ENCODE data around the gene PCDHGB5. TPM values are rescaled to one million over a fixed set of nuclear protein-coding genes. Genes with fewer than 3 reads are reported as not detected.

Gene PCDHGB5
- total and polyA plus RNA-seq, 4 donors = 17.5 to 33.5 (median 22.1) TPM

- 29% methylated on average over 14 of the region's 15 CpGs for WGBS (ENCODE audit: insufficient coverage)
- Histone ChIP-seq H3K36me3 (ENCODE audit: control insufficient read depth, insufficient read depth, low read length) (peaks cover 9% of the 10 kb centered on the region), H3K4me1 (ENCODE audit: control insufficient read depth, insufficient read depth, low read length) (peaks cover 5% of the 10 kb centered on the region), H3K27me3 (ENCODE audit: control insufficient read depth, insufficient read depth, low read length) (no peaks in the 10 kb centered on the region), H3K27ac (ENCODE audit: low read depth, low read length) (no peak overlapping the region), H3K4me3 (ENCODE audit: low read depth, low read length) (no peak overlapping the region), H3K9me3 (ENCODE audit: control insufficient read depth, insufficient read depth, low read length) (peaks cover 55% of the 10 kb centered on the region)
- DNase-seq (ENCODE audit: low read depth in 4 of 6, low spot score in 6 of 6) = no peak
These were observed 37.1 kb upstream of the PCDHGB5 start for GRCh38 chr5:141360685-141361084.

- Histone ChIP-seq H3K36me3 (ENCODE audit: control insufficient read depth, insufficient read depth, low read length) (peaks cover 3% of the 10 kb centered on the region), H3K4me1 (ENCODE audit: control insufficient read depth, insufficient read depth, low read length) (peaks cover 5% of the 10 kb centered on the region), H3K9me3 (ENCODE audit: control insufficient read depth, insufficient read depth, low read length) (peaks cover 50% of the 10 kb centered on the region), H3K27me3 (ENCODE audit: control insufficient read depth, insufficient read depth, low read length) (no peaks in the 10 kb centered on the region), H3K4me3 (ENCODE audit: low read depth, low read length) (no peak overlapping the region), H3K27ac (ENCODE audit: low read depth, low read length) (no peak overlapping the region)
- no peak for DNase-seq (ENCODE audit: low read depth in 4 of 6, low spot score in 6 of 6)
These were observed 35.0 kb upstream of the PCDHGB5 start for GRCh38 chr5:141362719-141363118.

- WGBS (ENCODE audit: insufficient coverage) = 10% methylated on average over 28 of the region's 34 CpGs
- H3K4me1 ChIP-seq (ENCODE audit: control insufficient read depth, insufficient read depth, low read length) = peaks cover 5% of the 10 kb centered on the region
- H3K4me3 ChIP-seq (ENCODE audit: low read depth, low read length) = no peak within 1 kb of the TSS
- peaks cover 3% of the 10 kb centered on the region for H3K36me3 ChIP-seq (ENCODE audit: control insufficient read depth, insufficient read depth, low read length)
- H3K27me3 ChIP-seq (ENCODE audit: control insufficient read depth, insufficient read depth, low read length) = no peaks in the 10 kb centered on the region
- H3K27ac ChIP-seq (ENCODE audit: low read depth, low read length) = no peak within 1 kb of the TSS
- DNase-seq (ENCODE audit: low read depth in 4 of 6, low spot score in 6 of 6) = peak in 2 of 6 donors; percentile 29 to 37
- H3K9me3 ChIP-seq (ENCODE audit: control insufficient read depth, insufficient read depth, low read length) = peaks cover 45% of the 10 kb centered on the region
These were observed 33.6 kb upstream of the PCDHGB5 start, which contains the start of gene PCDHGA5 for GRCh38 chr5:141363952-141364660. TSS of gene PCDHGA5 (plus strand) at chr5:141364162. CDS start at chr5:141364331, 169 bp downstream.

DNA sequence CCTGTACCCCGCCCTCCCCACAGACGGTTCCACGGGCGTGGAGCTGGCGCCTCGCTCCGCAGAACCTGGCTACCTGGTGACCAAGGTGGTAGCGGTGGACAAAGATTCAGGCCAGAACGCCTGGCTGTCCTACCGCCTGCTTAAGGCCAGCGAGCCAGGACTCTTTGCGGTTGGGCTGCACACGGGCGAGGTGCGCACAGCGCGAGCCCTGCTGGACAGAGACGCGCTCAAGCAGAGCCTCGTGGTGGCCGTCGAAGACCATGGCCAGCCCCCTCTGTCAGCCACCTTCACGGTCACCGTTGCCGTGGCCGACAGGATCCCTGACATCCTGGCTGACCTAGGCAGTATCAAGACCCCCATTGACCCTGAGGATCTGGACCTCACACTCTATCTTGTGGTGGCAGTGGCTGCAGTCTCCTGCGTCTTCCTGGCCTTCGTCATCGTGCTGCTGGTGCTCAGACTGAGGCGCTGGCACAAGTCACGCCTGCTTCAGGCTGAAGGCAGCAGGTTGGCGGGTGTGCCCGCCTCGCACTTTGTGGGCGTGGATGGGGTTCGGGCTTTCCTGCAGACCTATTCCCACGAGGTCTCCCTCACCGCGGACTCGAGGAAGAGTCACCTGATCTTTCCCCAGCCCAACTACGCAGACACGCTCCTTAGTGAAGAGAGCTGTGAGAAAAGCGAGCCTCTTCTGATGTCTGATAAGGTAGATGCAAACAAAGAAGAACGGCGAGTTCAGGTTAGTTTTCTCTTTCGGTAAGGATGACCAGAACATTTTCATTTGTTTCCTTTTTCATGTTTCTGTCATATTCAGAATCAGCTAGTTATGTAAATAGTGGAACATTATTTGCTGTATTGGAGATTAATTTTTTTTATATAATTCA lies 31.5 kb upstream of the PCDHGB5 start:
- Histone ChIP-seq H3K27ac (ENCODE audit: low read depth, low read length) (no peak overlapping the region), H3K36me3 (ENCODE audit: control insufficient read depth, insufficient read depth, low read length) (peaks cover 3% of the 10 kb centered on the region), H3K9me3 (ENCODE audit: control insufficient read depth, insufficient read depth, low read length) (peaks cover 37% of the 10 kb centered on the region), H3K4me3 (ENCODE audit: low read depth, low read length) (no peak overlapping the region), H3K27me3 (ENCODE audit: control insufficient read depth, insufficient read depth, low read length) (no peaks in the 10 kb centered on the region), H3K4me1 (ENCODE audit: control insufficient read depth, insufficient read depth, low read length) (peaks cover 5% of the 10 kb centered on the region)
- no peak for DNase-seq (ENCODE audit: low read depth in 4 of 6, low spot score in 6 of 6)
- 26% methylated on average over 35 of the region's 46 CpGs for WGBS (ENCODE audit: insufficient coverage)

- DNase-seq (ENCODE audit: low read depth in 4 of 6, low spot score in 6 of 6) = peak in 2 of 6 donors; percentile 22 to 29
- Histone ChIP-seq H3K27me3 (ENCODE audit: control insufficient read depth, insufficient read depth, low read length) (no peaks in the 10 kb centered on the region), H3K4me1 (ENCODE audit: control insufficient read depth, insufficient read depth, low read length) (peaks cover 12% of the 10 kb centered on the region), H3K9me3 (ENCODE audit: control insufficient read depth, insufficient read depth, low read length) (peaks cover 48% of the 10 kb centered on the region), H3K36me3 (ENCODE audit: control insufficient read depth, insufficient read depth, low read length) (peaks cover 10% of the 10 kb centered on the region), H3K27ac (ENCODE audit: low read depth, low read length) (no peak within 1 kb of the TSS), H3K4me3 (ENCODE audit: low read depth, low read length) (no peak within 1 kb of the TSS)
- WGBS (ENCODE audit: insufficient coverage) = 18% methylated on average over 30 of the region's 32 CpGs
These were observed 27.5 kb upstream of the PCDHGB5 start, which contains the start of gene PCDHGB3 for GRCh38 chr5:141369994-141370848. TSS of gene PCDHGB3 (plus strand) at chr5:141370242. CDS start at chr5:141370395, 153 bp downstream.

GRCh38 chr5:141371572-141372475 lies 25.9 kb upstream of the PCDHGB5 start:
- DNase-seq (ENCODE audit: low read depth in 4 of 6, low spot score in 6 of 6) = no peak
- Histone ChIP-seq H3K4me3 (ENCODE audit: low read depth, low read length) (no peak overlapping the region), H3K4me1 (ENCODE audit: control insufficient read depth, insufficient read depth, low read length) (peaks cover 12% of the 10 kb centered on the region), H3K36me3 (ENCODE audit: control insufficient read depth, insufficient read depth, low read length) (peaks cover 19% of the 10 kb centered on the region), H3K27ac (ENCODE audit: low read depth, low read length) (no peak overlapping the region), H3K9me3 (ENCODE audit: control insufficient read depth, insufficient read depth, low read length) (peaks cover 51% of the 10 kb centered on the region), H3K27me3 (ENCODE audit: control insufficient read depth, insufficient read depth, low read length) (no peaks in the 10 kb centered on the region)
- WGBS (ENCODE audit: insufficient coverage) = 22% methylated on average over 69 of the region's 69 CpGs

GRCh38 chr5:141373673-141374317 lies 24.0 kb upstream of the PCDHGB5 start, which contains the start of gene PCDHGA6:
TSS of gene PCDHGA6 (plus strand) at chr5:141373891. CDS start at chr5:141374084, 193 bp downstream.
- WGBS (ENCODE audit: insufficient coverage) = 10% methylated on average over 27 of the region's 27 CpGs
- Histone ChIP-seq H3K36me3 (ENCODE audit: control insufficient read depth, insufficient read depth, low read length) (peaks cover 19% of the 10 kb centered on the region), H3K27me3 (ENCODE audit: control insufficient read depth, insufficient read depth, low read length) (no peaks in the 10 kb centered on the region), H3K9me3 (ENCODE audit: control insufficient read depth, insufficient read depth, low read length) (peaks cover 53% of the 10 kb centered on the region), H3K4me1 (ENCODE audit: control insufficient read depth, insufficient read depth, low read length) (peaks cover 12% of the 10 kb centered on the region), H3K27ac (ENCODE audit: low read depth, low read length) (no peak within 1 kb of the TSS), H3K4me3 (ENCODE audit: low read depth, low read length) (peak within 1 kb of the TSS; percentile 20)
- peak in 2 of 6 donors; percentile 51 to 70 for DNase-seq (ENCODE audit: low read depth in 4 of 6, low spot score in 6 of 6)

DNA sequence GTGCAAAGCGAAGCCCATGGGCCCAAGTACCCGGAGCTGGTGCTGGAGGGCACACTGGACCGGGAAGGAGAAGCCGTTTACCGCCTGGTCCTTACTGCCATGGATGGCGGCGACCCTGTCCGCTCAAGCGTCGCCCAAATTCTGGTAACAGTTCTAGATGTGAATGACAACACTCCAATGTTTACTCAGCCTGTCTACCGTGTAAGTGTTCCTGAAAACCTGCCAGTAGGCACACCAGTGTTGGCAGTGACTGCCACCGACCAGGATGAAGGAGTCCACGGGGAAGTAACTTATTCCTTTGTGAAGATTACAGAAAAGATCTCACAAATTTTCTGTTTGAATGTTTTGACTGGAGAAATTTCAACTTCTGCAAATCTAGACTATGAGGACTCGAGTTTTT lies 23.1 kb upstream of the PCDHGB5 start:
- Histone ChIP-seq H3K36me3 (ENCODE audit: control insufficient read depth, insufficient read depth, low read length) (peaks cover 19% of the 10 kb centered on the region), H3K27me3 (ENCODE audit: control insufficient read depth, insufficient read depth, low read length) (no peaks in the 10 kb centered on the region), H3K4me1 (ENCODE audit: control insufficient read depth, insufficient read depth, low read length) (peaks cover 12% of the 10 kb centered on the region), H3K4me3 (ENCODE audit: low read depth, low read length) (no peak overlapping the region), H3K27ac (ENCODE audit: low read depth, low read length) (no peak overlapping the region), H3K9me3 (ENCODE audit: control insufficient read depth, insufficient read depth, low read length) (peaks cover 59% of the 10 kb centered on the region)
- DNase-seq (ENCODE audit: low read depth in 4 of 6, low spot score in 6 of 6) = no peak
- WGBS (ENCODE audit: insufficient coverage) = 56% methylated on average over 14 of the region's 14 CpGs
